ENCODE results near the gene NUP88.
A peak's percentile ranks its signal among the peaks of the same experiment; 100 is the strongest.

DNA sequence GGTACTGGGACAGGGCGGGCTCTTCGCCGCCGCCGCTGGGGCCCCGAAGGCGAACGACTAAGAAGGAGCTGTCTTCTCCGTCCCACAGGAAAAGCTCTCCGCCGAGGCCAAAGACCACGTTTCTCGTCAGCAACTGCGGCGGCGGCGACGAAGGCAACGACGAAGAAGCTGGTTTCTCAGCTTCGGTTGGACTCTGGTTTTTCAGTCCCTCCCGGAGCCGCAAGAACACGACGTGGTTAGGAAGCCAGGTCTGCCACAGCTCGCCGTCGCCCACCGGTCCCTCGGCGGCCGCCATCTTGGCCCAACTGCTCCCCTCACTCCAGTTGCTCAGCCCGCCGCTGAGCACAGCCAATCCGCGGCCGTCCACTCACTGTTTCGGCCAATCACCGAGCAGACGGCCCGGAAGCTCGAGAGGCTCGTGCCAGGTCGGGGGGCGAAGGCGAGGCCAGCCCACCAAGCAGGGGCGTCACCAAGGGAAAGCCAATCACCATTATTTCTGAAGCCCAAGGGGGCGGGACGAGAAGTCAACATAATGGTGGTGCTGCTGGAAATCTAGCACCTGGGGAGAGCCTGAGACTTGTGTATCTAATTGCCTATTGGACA is at the start of gene NUP88:
- TF ChIP-seq, protein P1, sequence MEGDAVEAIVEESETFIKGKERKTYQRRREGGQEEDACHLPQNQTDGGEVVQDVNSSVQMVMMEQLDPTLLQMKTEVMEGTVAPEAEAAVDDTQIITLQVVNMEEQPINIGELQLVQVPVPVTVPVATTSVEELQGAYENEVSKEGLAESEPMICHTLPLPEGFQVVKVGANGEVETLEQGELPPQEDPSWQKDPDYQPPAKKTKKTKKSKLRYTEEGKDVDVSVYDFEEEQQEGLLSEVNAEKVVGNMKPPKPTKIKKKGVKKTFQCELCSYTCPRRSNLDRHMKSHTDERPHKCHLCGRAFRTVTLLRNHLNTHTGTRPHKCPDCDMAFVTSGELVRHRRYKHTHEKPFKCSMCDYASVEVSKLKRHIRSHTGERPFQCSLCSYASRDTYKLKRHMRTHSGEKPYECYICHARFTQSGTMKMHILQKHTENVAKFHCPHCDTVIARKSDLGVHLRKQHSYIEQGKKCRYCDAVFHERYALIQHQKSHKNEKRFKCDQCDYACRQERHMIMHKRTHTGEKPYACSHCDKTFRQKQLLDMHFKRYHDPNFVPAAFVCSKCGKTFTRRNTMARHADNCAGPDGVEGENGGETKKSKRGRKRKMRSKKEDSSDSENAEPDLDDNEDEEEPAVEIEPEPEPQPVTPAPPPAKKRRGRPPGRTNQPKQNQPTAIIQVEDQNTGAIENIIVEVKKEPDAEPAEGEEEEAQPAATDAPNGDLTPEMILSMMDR (IDR thresholded peaks at IDR 0.05; ENCODE audit: extremely low read depth in 1 of 2, insufficient read depth in 1 of 2, low read depth in 1 of 2, low read length in 2 of 2) = no peak
- no peak for TF ChIP-seq GATA2 (IDR thresholded peaks at IDR 0.05; ENCODE audit: insufficient read depth, insufficient read length, low read depth, low read length)
- TF ChIP-seq POLR2A (IDR thresholded peaks at IDR 0.05; ENCODE audit: low read depth, low read length) = peak; percentile 49
- no peak for TF ChIP-seq EZH2 (IDR thresholded peaks at IDR 0.05; ENCODE audit: borderline replicate concordance, low read depth, low read length, severe bottlenecking)
- peak; percentile 79 for TF ChIP-seq POLR2AphosphoS5 (IDR thresholded peaks at IDR 0.05; ENCODE audit: insufficient read depth, low read depth, low read length)
- no peak for TF ChIP-seq MYC (IDR thresholded peaks at IDR 0.05; ENCODE audit: low read depth, low read length)
